MM.1S (cell line): ENCODE data around the gene MSX2.

Experiments
- DNase-seq: peaks from one replicate; pipeline ENCODE4 v3.0.0-alpha.2; 2015
- H2AFZ ChIP-seq: fragments of 300-600 bp; sonication (generic); 2 replicates; pipeline ENCODE4 v1.6.0; 2016; ENCODE audit warnings: antibody characterized with exemption, low read length
- H3F3A ChIP-seq: fragments of 300-600 bp; sonication (generic); 2 replicates; pipeline ENCODE4 v1.6.1; 2016; ENCODE audit warnings: mild to moderate bottlenecking, antibody characterized with exemption, low read length, moderate library complexity, mixed read lengths; ENCODE audit not compliant: insufficient read depth
- H3K27ac ChIP-seq: fragments of 300-600 bp; sonication (generic); 2 replicates; pipeline ENCODE4 v1.5.1; 2016; ENCODE audit warnings: mild to moderate bottlenecking, low read length
- H3K27me3 ChIP-seq: fragments of 300-600 bp; sonication (generic); replicated peaks from 2 replicates; pipeline ENCODE4 v1.6.0; 2016; ENCODE audit warnings: low read length; ENCODE audit not compliant: insufficient read depth
- H3K36me3 ChIP-seq: fragments of 300-600 bp; sonication (generic); replicated peaks from 2 replicates; pipeline ENCODE4 v1.6.1; 2016; ENCODE audit warnings: mild to moderate bottlenecking, low read length, mixed read lengths; ENCODE audit not compliant: insufficient read depth
- H3K4me1 ChIP-seq: fragments of 300-600 bp; sonication (generic); 2 replicates; pipeline ENCODE4 v1.6.1; 2016; ENCODE audit warnings: low read length, mixed read lengths
- H3K4me2 ChIP-seq: fragments of 300-600 bp; sonication (generic); 2 replicates; pipeline ENCODE4 v1.6.0; 2016; ENCODE audit warnings: low read depth, low read length
- H3K4me3 ChIP-seq: fragments of 300-600 bp; sonication (generic); 2 replicates; pipeline ENCODE4 v1.5.1; 2016; ENCODE audit warnings: low read length, mixed read lengths
- H3K79me2 ChIP-seq: fragments of 300-600 bp; sonication (generic); 2 replicates; pipeline ENCODE4 v1.6.1; 2016; ENCODE audit warnings: mixed run types, low read length, mixed read lengths
- H3K9ac ChIP-seq: fragments of 300-600 bp; sonication (generic); 2 replicates; pipeline ENCODE4 v1.6.1; 2016; ENCODE audit warnings: low read length, mixed read lengths
- H3K9me2 ChIP-seq: fragments of 300-600 bp; sonication (generic); replicated peaks from 2 replicates; pipeline ENCODE4 v1.6.1; 2016; ENCODE audit warnings: mild to moderate bottlenecking, low read length, mixed read lengths; ENCODE audit not compliant: insufficient read depth
- H3K9me3 ChIP-seq: fragments of 300-600 bp; sonication (generic); replicated peaks from 2 replicates; pipeline ENCODE4 v1.6.1; 2016; ENCODE audit warnings: mild to moderate bottlenecking, low read length, mixed read lengths; ENCODE audit not compliant: insufficient read depth
- H4K20me1 ChIP-seq: fragments of 300-600 bp; sonication (generic); 2 replicates; pipeline ENCODE4 v1.6.1; 2016; ENCODE audit warnings: mild to moderate bottlenecking, low read length, moderate library complexity, mixed read lengths; ENCODE audit not compliant: insufficient read depth
- EZH2 ChIP-seq: fragments of 300-600 bp; sonication (generic); optimal IDR thresholded peaks from 2 replicates; pipeline ENCODE3; 2017; ENCODE audit warnings: low read depth, mild to moderate bottlenecking, antibody characterized with exemption, low read length, mixed read lengths
- EZH2phosphoT487 ChIP-seq: fragments of 300-600 bp; sonication (generic); IDR thresholded peaks from 2 replicates; pipeline ENCODE4 v1.6.1; 2018; ENCODE audit warnings: antibody characterized with exemption, low read length
- TF ChIP-seq, protein P1 (sequence below): fragments of 300-600 bp; sonication (generic); IDR thresholded peaks from 2 replicates; pipeline ENCODE4 v1.5.1; 2016; ENCODE audit warnings: antibody characterized with exemption, low read length, mixed read lengths

MSX2 gene

GRCh38 chr5:174715804-174716203, 8.6 kb upstream of the MSX2 start:
- Histone ChIP-seq H4K20me1 (no peaks in the 10 kb centered on the region), H3K27ac (no peak overlapping the region), H3K27me3 (peaks cover 8% of the 10 kb centered on the region), H3K4me1 (no peaks in the 10 kb centered on the region), H3K4me2 (no peak overlapping the region), H3K36me3 (no peaks in the 10 kb centered on the region), H2AFZ (no peak overlapping the region), H3K9me2 (no peaks in the 10 kb centered on the region), H3K4me3 (no peak overlapping the region), H3F3A (no peaks in the 10 kb centered on the region), H3K9me3 (no peaks in the 10 kb centered on the region), H3K9ac (no peak overlapping the region), H3K79me2 (no peaks in the 10 kb centered on the region)
- DNase-seq = no peak
- no peak for TF ChIP-seq EZH2
- TF ChIP-seq, protein P1, sequence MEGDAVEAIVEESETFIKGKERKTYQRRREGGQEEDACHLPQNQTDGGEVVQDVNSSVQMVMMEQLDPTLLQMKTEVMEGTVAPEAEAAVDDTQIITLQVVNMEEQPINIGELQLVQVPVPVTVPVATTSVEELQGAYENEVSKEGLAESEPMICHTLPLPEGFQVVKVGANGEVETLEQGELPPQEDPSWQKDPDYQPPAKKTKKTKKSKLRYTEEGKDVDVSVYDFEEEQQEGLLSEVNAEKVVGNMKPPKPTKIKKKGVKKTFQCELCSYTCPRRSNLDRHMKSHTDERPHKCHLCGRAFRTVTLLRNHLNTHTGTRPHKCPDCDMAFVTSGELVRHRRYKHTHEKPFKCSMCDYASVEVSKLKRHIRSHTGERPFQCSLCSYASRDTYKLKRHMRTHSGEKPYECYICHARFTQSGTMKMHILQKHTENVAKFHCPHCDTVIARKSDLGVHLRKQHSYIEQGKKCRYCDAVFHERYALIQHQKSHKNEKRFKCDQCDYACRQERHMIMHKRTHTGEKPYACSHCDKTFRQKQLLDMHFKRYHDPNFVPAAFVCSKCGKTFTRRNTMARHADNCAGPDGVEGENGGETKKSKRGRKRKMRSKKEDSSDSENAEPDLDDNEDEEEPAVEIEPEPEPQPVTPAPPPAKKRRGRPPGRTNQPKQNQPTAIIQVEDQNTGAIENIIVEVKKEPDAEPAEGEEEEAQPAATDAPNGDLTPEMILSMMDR = no peak
- no peak for TF ChIP-seq EZH2phosphoT487

DNA sequence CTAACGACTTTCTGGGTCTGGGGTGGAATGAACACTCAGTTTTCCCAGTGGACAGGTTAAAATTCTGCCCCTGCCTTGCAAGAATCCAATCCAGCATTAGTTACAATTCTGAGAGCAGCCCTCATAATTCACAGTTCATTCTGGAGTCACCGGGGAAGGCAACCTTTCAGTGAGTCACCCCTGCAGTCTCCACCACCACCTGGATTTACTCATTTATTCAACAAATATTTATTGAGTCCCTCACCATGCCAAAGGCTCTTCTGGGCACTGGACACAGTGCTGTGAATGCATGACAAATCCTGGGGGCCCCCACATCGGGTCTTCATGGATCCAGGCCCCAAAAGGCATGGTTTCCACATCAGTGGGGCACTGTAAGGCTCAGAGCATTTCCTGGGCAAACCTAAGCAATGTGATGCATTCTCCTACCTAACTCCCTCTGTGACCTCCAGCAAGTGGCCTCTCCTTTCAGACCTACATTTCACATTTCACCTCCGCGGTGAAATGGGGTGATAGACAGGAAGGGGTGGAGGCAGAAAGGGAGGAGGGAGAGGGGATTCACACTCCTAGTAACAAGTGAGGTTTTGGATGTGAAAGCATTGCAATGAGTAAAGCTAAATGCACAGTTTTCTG, 6.4 kb upstream of the MSX2 start:
- no peaks in the 10 kb centered on the region for H4K20me1 ChIP-seq
- H3K27ac ChIP-seq = no peak overlapping the region
- H3K4me3 ChIP-seq = no peak overlapping the region
- no peaks in the 10 kb centered on the region for H3K4me1 ChIP-seq
- H3K36me3 ChIP-seq = no peaks in the 10 kb centered on the region
- peaks cover 15% of the 10 kb centered on the region for H3K27me3 ChIP-seq
- H3K9ac ChIP-seq = no peak overlapping the region
- H2AFZ ChIP-seq = no peak overlapping the region
- H3K9me2 ChIP-seq = no peaks in the 10 kb centered on the region
- H3K4me2 ChIP-seq = no peak overlapping the region
- no peak for DNase-seq
- TF ChIP-seq EZH2phosphoT487 (no peak), EZH2 (no peak)
- TF ChIP-seq, protein P1 = no peak
- no peaks in the 10 kb centered on the region for H3F3A ChIP-seq
- H3K9me3 ChIP-seq = no peaks in the 10 kb centered on the region
- no peaks in the 10 kb centered on the region for H3K79me2 ChIP-seq

DNA sequence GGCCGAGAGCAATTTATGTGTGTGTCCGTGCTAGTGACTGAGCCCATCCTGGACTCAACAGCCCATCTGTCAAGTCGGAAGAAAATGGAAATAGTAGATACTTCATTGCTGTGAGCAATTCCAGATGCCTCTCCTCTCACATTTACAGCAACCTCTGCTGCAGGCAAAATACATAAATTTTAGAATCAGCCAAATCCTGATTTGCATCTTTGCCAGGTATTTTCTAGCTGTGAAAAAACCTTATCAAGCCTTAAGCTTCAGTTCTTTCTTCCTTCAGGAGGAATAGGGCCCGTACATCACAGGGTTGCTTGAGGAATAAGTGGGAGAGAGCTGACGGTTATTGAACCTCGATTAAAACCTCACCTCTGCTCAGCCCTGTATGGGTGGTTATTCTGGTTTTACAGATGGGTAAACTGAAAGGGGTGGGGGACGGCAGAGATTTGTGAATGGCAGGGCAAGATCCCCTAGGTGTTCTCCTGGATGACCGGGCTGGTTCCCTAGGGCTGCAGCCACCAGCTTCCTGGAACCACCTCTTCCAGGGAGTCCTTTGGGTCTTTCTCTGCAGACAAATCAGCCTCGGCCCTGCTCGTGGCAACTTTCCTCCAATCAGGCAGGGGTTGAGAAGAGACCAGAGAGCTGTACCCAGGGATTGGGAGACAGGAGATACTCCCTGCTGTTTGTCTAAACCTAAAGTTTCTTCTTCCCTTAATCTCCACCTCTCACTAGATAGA, 5.3 kb upstream of the MSX2 start:
- peaks cover 19% of the 10 kb centered on the region for H3K27me3 ChIP-seq
- H3F3A ChIP-seq = no peaks in the 10 kb centered on the region
- H3K4me2 ChIP-seq = no peak overlapping the region
- TF ChIP-seq, protein P1 = no peak
- TF ChIP-seq EZH2 (no peak), EZH2phosphoT487 (no peak)
- H2AFZ ChIP-seq = no peak overlapping the region
- no peak overlapping the region for H3K9ac ChIP-seq
- H3K36me3 ChIP-seq = no peaks in the 10 kb centered on the region
- no peaks in the 10 kb centered on the region for H3K9me3 ChIP-seq
- no peaks in the 10 kb centered on the region for H4K20me1 ChIP-seq
- no peak for DNase-seq
- no peak overlapping the region for H3K27ac ChIP-seq
- H3K4me1 ChIP-seq = no peaks in the 10 kb centered on the region
- H3K79me2 ChIP-seq = no peaks in the 10 kb centered on the region
- H3K4me3 ChIP-seq = no peak overlapping the region
- H3K9me2 ChIP-seq = no peaks in the 10 kb centered on the region
